A673 (cell line): ENCODE results near the gene TBC1D22A. TPM values are rescaled to one million over a fixed set of nuclear protein-coding genes. Genes with fewer than 3 reads are reported as not detected.

ENCODE experiments used
- BruUV-seq: library from RNA; stranded (reverse); fragments of 400-500 nt; replicated peaks from 2 replicates; lab custom pipeline; 2021; lab: Mats Ljungman, UMichigan
- CTCF ChIA-PET: fragments of 300-600 bp; sonication (Branson Sonifier 250); formaldehyde crosslinking; loops from one replicate; lab custom pipeline; 2022; ENCODE audit warnings: antibody characterized with exemption; lab: Charles Lee
- POLR2A ChIA-PET: fragments of 300-600 bp; sonication (Branson Sonifier 250); formaldehyde crosslinking; loops from one replicate; lab custom pipeline; 2022; ENCODE audit warnings: antibody characterized with exemption; ENCODE audit not compliant: low non-redundant PET; lab: Charles Lee
- DNase-seq: peaks from one replicate; pipeline ENCODE4 v3.0.0-alpha.2; 2015; ENCODE audit warnings: low spot score
- H3K27ac ChIP-seq: fragments of 200-600 bp; sonication (generic); 2 replicates; pipeline ENCODE4 v1.5.1; 2016; ENCODE audit warnings: mixed run types, low read depth, mild to moderate bottlenecking, mixed read lengths, antibody characterized with exemption, low read length; ENCODE audit not compliant: poor library complexity, severe bottlenecking
- H3K27me3 ChIP-seq: fragments of 200-600 bp; sonication (generic); replicated peaks from 2 replicates; pipeline ENCODE4 v1.6.1; 2017; ENCODE audit warnings: mixed run types, low read depth, mild to moderate bottlenecking, mixed read lengths, antibody characterized with exemption, low read length; ENCODE audit not compliant: insufficient read depth, poor library complexity
- H3K36me3 ChIP-seq: fragments of 200-600 bp; sonication (generic); 2 replicates; pipeline ENCODE4 v1.6.1; 2016; ENCODE audit warnings: mixed run types, mild to moderate bottlenecking, mixed read lengths, antibody characterized with exemption, low read length; ENCODE audit not compliant: insufficient read depth, poor library complexity, severe bottlenecking
- H3K4me1 ChIP-seq: fragments of 200-600 bp; sonication (generic); 2 replicates; pipeline ENCODE4 v1.6.1; 2017; ENCODE audit warnings: mixed run types, mild to moderate bottlenecking, mixed read lengths, antibody characterized with exemption, low read length; ENCODE audit not compliant: insufficient read depth, poor library complexity, severe bottlenecking
- H3K4me3 ChIP-seq: fragments of 200-600 bp; sonication (generic); 2 replicates; pipeline ENCODE4 v1.5.1; 2016; ENCODE audit warnings: low read depth, mixed run types, mild to moderate bottlenecking, mixed read lengths, low read length; ENCODE audit not compliant: poor library complexity, severe bottlenecking
- H3K9me3 ChIP-seq: fragments of 200-600 bp; sonication (generic); 2 replicates; pipeline ENCODE4 v1.6.1; 2016; ENCODE audit warnings: mixed run types, low read depth, mild to moderate bottlenecking, mixed read lengths, antibody characterized with exemption, low read length; ENCODE audit not compliant: poor library complexity, severe bottlenecking
- CTCF ChIP-seq: fragments of 300-800, 200-600 bp; sonication (generic); conservative IDR thresholded peaks from 2 replicates; pipeline ENCODE4 v1.5.1; 2017; ENCODE audit warnings: low read depth, mild to moderate bottlenecking, antibody characterized with exemption, low read length, moderate library complexity, mixed read lengths
- EZH2 ChIP-seq: fragments of 200-600 bp; sonication (generic); IDR thresholded peaks from 2 replicates; pipeline ENCODE4 v1.6.1; 2017; ENCODE audit warnings: borderline replicate concordance, low read depth, mild to moderate bottlenecking, mixed read lengths, antibody characterized with exemption, low read length; ENCODE audit not compliant: poor library complexity, severe bottlenecking
- intact Hi-C: fragments of 100-400 bp; cut with micrococcal nuclease; formaldehyde crosslinking; loops from one replicate; pipeline ENCODE4 v1.10.0; 2022; ENCODE audit not compliant: unreplicated experiment
- total RNA-seq: library from RNA; stranded (reverse); gene quantifications from 2 replicates; pipeline ENCODE4 v1.2.3, GENCODE V29; 2021

Gene TBC1D22A
- total RNA-seq, 1 experiment from 2014 or later = 22.5 TPM

DNA sequence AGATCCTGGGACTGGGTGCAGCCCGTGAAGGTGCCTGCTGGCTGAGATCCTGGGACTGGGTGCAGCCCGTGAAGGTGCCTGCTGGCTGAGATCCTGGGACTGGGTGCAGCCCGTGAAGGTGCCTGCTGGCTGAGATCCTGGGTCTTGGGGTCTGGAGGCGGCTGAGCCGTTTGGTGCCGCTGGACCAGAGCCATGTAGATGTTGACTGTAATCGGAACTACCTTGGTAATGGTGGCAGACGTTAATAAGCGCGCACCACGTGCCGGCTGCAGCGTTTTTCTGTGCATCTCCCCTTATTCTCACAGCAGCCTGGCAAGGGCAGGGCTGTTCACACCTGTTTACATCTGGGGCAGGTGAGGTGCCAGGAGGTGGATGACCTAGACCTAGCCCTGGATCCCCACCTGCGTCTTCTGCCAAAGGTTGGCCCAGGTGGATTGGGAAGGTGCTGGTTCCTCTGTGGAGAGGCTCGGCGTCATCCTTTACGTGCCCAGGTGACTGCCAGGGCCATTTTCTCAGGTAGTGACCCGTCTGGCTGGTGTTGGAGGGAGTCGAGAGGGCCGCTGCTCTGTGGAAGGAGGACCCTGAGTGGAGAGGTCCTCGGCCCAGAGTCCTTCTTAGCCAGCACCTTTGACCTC is 382.5 kb downstream of the TBC1D22A start:
- CTCF ChIA-PET = no interaction called here
- DNase-seq = no peak
- intact Hi-C loops = no loop called here
- H3K36me3 ChIP-seq = no peaks in the 10 kb centered on the region
- H3K27me3 ChIP-seq = no peaks in the 10 kb centered on the region
- H3K4me1 ChIP-seq = no peaks in the 10 kb centered on the region
- no TSS peak for BruUV-seq
- no peak overlapping the region for H3K27ac ChIP-seq
- no peak for TF ChIP-seq CTCF
- no peak for TF ChIP-seq EZH2
- H3K4me3 ChIP-seq = no peak overlapping the region
- POLR2A ChIA-PET = no interaction called here
- H3K9me3 ChIP-seq = no peaks in the 10 kb centered on the region

DNA sequence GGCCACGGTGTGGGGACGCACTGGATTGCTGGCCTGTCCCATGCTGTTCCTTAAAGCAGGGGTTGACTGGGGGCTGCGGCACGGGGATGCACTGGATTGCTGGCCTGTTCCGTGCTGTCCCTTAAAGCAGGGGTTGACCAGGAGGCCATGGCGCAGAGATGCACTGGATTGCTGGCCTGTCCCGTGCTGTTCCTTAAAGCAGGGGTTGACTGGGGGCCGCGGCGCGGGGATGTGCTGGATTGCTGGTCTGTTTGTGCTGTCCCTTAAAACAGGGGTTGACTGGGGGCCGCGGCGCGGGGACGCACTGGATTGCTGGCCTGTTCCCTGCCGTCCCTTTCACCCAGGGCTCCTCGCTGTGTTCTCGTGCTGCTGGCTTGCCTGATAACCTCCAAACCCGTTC is 383.4 kb downstream of the TBC1D22A start:
- TF ChIP-seq EZH2 (no peak), CTCF (no peak)
- H3K4me1 ChIP-seq = no peaks in the 10 kb centered on the region
- no peaks in the 10 kb centered on the region for H3K36me3 ChIP-seq
- no peak overlapping the region for H3K4me3 ChIP-seq
- ChIA-PET POLR2A (no interaction called here), CTCF (no interaction called here)
- no peaks in the 10 kb centered on the region for H3K27me3 ChIP-seq
- no peak for DNase-seq
- H3K27ac ChIP-seq = no peak overlapping the region
- BruUV-seq = no TSS peak
- intact Hi-C loops = no loop called here
- no peaks in the 10 kb centered on the region for H3K9me3 ChIP-seq

GRCh38 chr22:47146391-47146790 is 383.9 kb downstream of the TBC1D22A start:
- BruUV-seq = no TSS peak
- TF ChIP-seq CTCF (no peak), EZH2 (no peak)
- no peaks in the 10 kb centered on the region for H3K27me3 ChIP-seq
- H3K4me3 ChIP-seq = no peak overlapping the region
- intact Hi-C loops = no loop called here
- H3K4me1 ChIP-seq = no peaks in the 10 kb centered on the region
- ChIA-PET CTCF (no interaction called here), POLR2A (no interaction called here)
- H3K27ac ChIP-seq = no peak overlapping the region
- H3K9me3 ChIP-seq = no peaks in the 10 kb centered on the region
- no peaks in the 10 kb centered on the region for H3K36me3 ChIP-seq
- no peak for DNase-seq
